PC-3 (cell line): ENCODE results near the gene DEFB131B. TPM values are rescaled to one million over a fixed set of nuclear protein-coding genes. Genes with fewer than 3 reads are reported as not detected.

Experiments used
- ATAC-seq: fragments of 200-7000 bp; cut with Tn5 transposase; 2 replicates; pipeline ENCODE4 v1.9.1; 2020; ENCODE audit warnings: mild to moderate bottlenecking, moderate library complexity
- BruUV-seq: library from RNA; stranded (reverse); fragments of 400-500 nt; replicated peaks from 2 replicates; lab custom pipeline; 2021; lab: Mats Ljungman, UMichigan
- CTCF ChIA-PET: fragments of 300-600 bp; sonication (Branson Sonifier 250); formaldehyde crosslinking; loops from one replicate; lab custom pipeline; 2022; ENCODE audit warnings: antibody characterized with exemption; lab: Charles Lee
- POLR2A ChIA-PET: fragments of 300-600 bp; sonication (Branson Sonifier 250); formaldehyde crosslinking; loops from one replicate; lab custom pipeline; 2022; ENCODE audit warnings: antibody characterized with exemption; ENCODE audit not compliant: unreplicated experiment; lab: Charles Lee
- DNase-seq: peaks from one replicate; pipeline ENCODE4 v3.0.0-alpha.2; 2015
- H2AFZ ChIP-seq: fragments of 300-600 bp; sonication (generic); 2 replicates; pipeline ENCODE4 v1.6.0; 2016; ENCODE audit warnings: antibody characterized with exemption, low read length
- H3F3A ChIP-seq: fragments of 300-600 bp; sonication (generic); one replicate; pipeline ENCODE4 v1.6.0; 2017; ENCODE audit warnings: antibody characterized with exemption, low read length, control low read depth, mild to moderate bottlenecking; ENCODE audit not compliant: unreplicated experiment
- H3K27ac ChIP-seq: fragments of 300-600 bp; sonication (generic); 2 replicates; pipeline ENCODE4 v1.5.1; 2016; ENCODE audit warnings: mild to moderate bottlenecking, low read length
- H3K27me3 ChIP-seq: fragments of 300-600 bp; sonication (generic); 2 replicates; pipeline ENCODE4 v1.6.1; 2016; ENCODE audit warnings: low read length, mixed read lengths
- H3K36me3 ChIP-seq: fragments of 300-600 bp; sonication (generic); 2 replicates; pipeline ENCODE4 v1.6.1; 2016; ENCODE audit warnings: low read depth, mixed run types, low read length, mixed read lengths
- H3K4me1 ChIP-seq: fragments of 300-600 bp; sonication (generic); 2 replicates; pipeline ENCODE4 v1.5.1; 2016; ENCODE audit warnings: low read length; ENCODE audit not compliant: insufficient read depth
- H3K4me2 ChIP-seq: fragments of 300-600 bp; sonication (generic); 2 replicates; pipeline ENCODE4 v1.6.0; 2016; ENCODE audit warnings: low read length
- H3K4me3 ChIP-seq: fragments of 300-600 bp; sonication (generic); 2 replicates; pipeline ENCODE4 v1.5.1; 2016; ENCODE audit warnings: mild to moderate bottlenecking, low read length, mixed read lengths
- H3K79me2 ChIP-seq: fragments of 300-600 bp; sonication (generic); 2 replicates; pipeline ENCODE4 v1.6.1; 2017; ENCODE audit warnings: low read length, mixed read lengths
- H3K9ac ChIP-seq: fragments of 300-600 bp; sonication (generic); 2 replicates; pipeline ENCODE4 v1.6.0; 2016; ENCODE audit warnings: mild to moderate bottlenecking, low read length
- H3K9me2 ChIP-seq: fragments of 300-600 bp; sonication (generic); replicated peaks from 2 replicates; pipeline ENCODE4 v1.6.1; 2016; ENCODE audit warnings: mixed run types, low read length, mixed read lengths
- H3K9me3 ChIP-seq: fragments of 300-600 bp; sonication (generic); 2 replicates; pipeline ENCODE4 v1.6.1; 2016; ENCODE audit warnings: low read length, mixed read lengths
- H4K20me1 ChIP-seq: fragments of 300-600 bp; sonication (generic); 2 replicates; pipeline ENCODE4 v1.6.1; 2016; ENCODE audit warnings: low read length, mixed read lengths
- CTCF ChIP-seq: fragments of 300-600 bp; sonication (generic); conservative IDR thresholded peaks from 2 replicates; pipeline ENCODE4 v1.5.1; 2017; ENCODE audit warnings: antibody characterized with exemption, low read depth, mild to moderate bottlenecking, low read length
- EZH2 ChIP-seq: fragments of 300-600 bp; sonication (generic); IDR thresholded peaks from one replicate; pipeline ENCODE4 v1.6.1; 2017; ENCODE audit warnings: antibody characterized with exemption, mild to moderate bottlenecking, low read length; ENCODE audit not compliant: unreplicated experiment
- EZH2phosphoT487 ChIP-seq: fragments of 300-600 bp; sonication (generic); IDR thresholded peaks from 2 replicates; pipeline ENCODE4 v1.6.1; 2018; ENCODE audit warnings: mild to moderate bottlenecking, antibody characterized with exemption, low read length, borderline replicate concordance
- intact Hi-C: fragments of 100-400 bp; cut with micrococcal nuclease; formaldehyde crosslinking; loops from 2 replicates; pipeline ENCODE4 v1.9.0; 2023
- total RNA-seq: library from RNA; depleted of rRNA; stranded (reverse); fragments of >200 nt; gene quantifications from 2 replicates; pipeline ENCODE4 v1.2.3, GENCODE V29; 2014

DEFB131B gene
- total RNA-seq, 1 experiment from 2014 or later: not detected

GRCh38 chr11:71929491-71929890 is 51.2 kb downstream of the DEFB131B start:
- Histone ChIP-seq H3K9ac (peak overlapping the region; percentile 87), H4K20me1 (peaks cover 11% of the 10 kb centered on the region), H2AFZ (peak overlapping the region; percentile 94), H3K4me1 (peaks cover 26% of the 10 kb centered on the region), H3F3A (no peaks in the 10 kb centered on the region), H3K27ac (no peak overlapping the region), H3K36me3 (no peaks in the 10 kb centered on the region), H3K27me3 (no peaks in the 10 kb centered on the region), H3K4me3 (peak overlapping the region; percentile 76), H3K9me2 (no peaks in the 10 kb centered on the region), H3K4me2 (peak overlapping the region; percentile 80), H3K79me2 (peaks cover 74% of the 10 kb centered on the region), H3K9me3 (no peaks in the 10 kb centered on the region)
- ChIA-PET CTCF (interaction anchor here (1.0 kb wide), 1 partner anchor 501 kb away, joined by 5 read pairs; no protein-coding TSS in a partner anchor), POLR2A (interaction anchor here (0.5 to 0.6 kb wide), 3 partner anchors 10 to 84 kb away, joined by 3 read pairs; no protein-coding TSS in a partner anchor)
- TF ChIP-seq CTCF (no peak), EZH2 (no peak), EZH2phosphoT487 (no peak)
- BruUV-seq: TSS peak; percentile 24
- no peak for ATAC-seq
- DNase-seq: no peak
- intact Hi-C loops: no loop called here

GRCh38 chr11:71930556-71931244 is 52.4 kb downstream of the DEFB131B start:
- no peaks in the 10 kb centered on the region for H3K36me3 ChIP-seq
- intact Hi-C loops: no loop called here
- no peaks in the 10 kb centered on the region for H3F3A ChIP-seq
- no peak overlapping the region for H3K9ac ChIP-seq
- ChIA-PET CTCF (no interaction called here), POLR2A (interaction anchor here (0.6 kb wide), 1 partner anchor 157 kb away, joined by 3 read pairs; no protein-coding TSS in a partner anchor)
- H3K9me2 ChIP-seq: no peaks in the 10 kb centered on the region
- DNase-seq (no peak), ATAC-seq (no peak)
- H3K9me3 ChIP-seq: no peaks in the 10 kb centered on the region
- H3K4me3 ChIP-seq: peak overlapping the region; percentile 76
- no peak overlapping the region for H3K27ac ChIP-seq
- H3K27me3 ChIP-seq: no peaks in the 10 kb centered on the region
- peaks cover 87% of the 10 kb centered on the region for H3K79me2 ChIP-seq
- BruUV-seq: no TSS peak
- no peak overlapping the region for H2AFZ ChIP-seq
- no peak for TF ChIP-seq EZH2phosphoT487
- TF ChIP-seq EZH2: no peak
- no peak for TF ChIP-seq CTCF
- peak overlapping the region; percentile 80 for H3K4me2 ChIP-seq
- H4K20me1 ChIP-seq: peaks cover 15% of the 10 kb centered on the region
- H3K4me1 ChIP-seq: peaks cover 26% of the 10 kb centered on the region

GRCh38 chr11:71931245-71931602 is 53.0 kb downstream of the DEFB131B start:
- Histone ChIP-seq H3F3A (no peaks in the 10 kb centered on the region), H3K4me3 (no peak overlapping the region), H3K27ac (no peak overlapping the region), H3K4me2 (peak overlapping the region; percentile 33), H3K79me2 (peaks cover 92% of the 10 kb centered on the region), H2AFZ (no peak overlapping the region), H3K9me3 (no peaks in the 10 kb centered on the region), H3K9me2 (no peaks in the 10 kb centered on the region), H3K27me3 (no peaks in the 10 kb centered on the region), H3K9ac (no peak overlapping the region), H4K20me1 (peaks cover 15% of the 10 kb centered on the region), H3K4me1 (peaks cover 26% of the 10 kb centered on the region), H3K36me3 (no peaks in the 10 kb centered on the region)
- TF ChIP-seq CTCF (no peak), EZH2 (no peak), EZH2phosphoT487 (no peak)
- no peak for ATAC-seq
- CTCF ChIA-PET: no interaction called here
- no peak for DNase-seq
- intact Hi-C loops: no loop called here
- POLR2A ChIA-PET: no interaction called here
- BruUV-seq: no TSS peak
